GM18951 (cell line): ENCODE measurements around the gene REPIN1.

Experiments used
- POLR2A ChIP-seq: IDR thresholded peaks from 4 replicates; pipeline ENCODE4 v1.6.1; 2011; ENCODE audit warnings: mild to moderate bottlenecking; ENCODE audit not compliant: insufficient read length, insufficient read depth; ENCODE audit errors: extremely low read depth
- in situ Hi-C: fragments of 300-500 bp; cut with MboI; formaldehyde crosslinking; loops from one replicate; pipeline ENCODE4 v1.12.0; 2022; ENCODE audit warnings: low sequenced_read_pairs, mixed read lengths, inconsistent platforms; ENCODE audit not compliant: unreplicated experiment

Gene REPIN1

DNA sequence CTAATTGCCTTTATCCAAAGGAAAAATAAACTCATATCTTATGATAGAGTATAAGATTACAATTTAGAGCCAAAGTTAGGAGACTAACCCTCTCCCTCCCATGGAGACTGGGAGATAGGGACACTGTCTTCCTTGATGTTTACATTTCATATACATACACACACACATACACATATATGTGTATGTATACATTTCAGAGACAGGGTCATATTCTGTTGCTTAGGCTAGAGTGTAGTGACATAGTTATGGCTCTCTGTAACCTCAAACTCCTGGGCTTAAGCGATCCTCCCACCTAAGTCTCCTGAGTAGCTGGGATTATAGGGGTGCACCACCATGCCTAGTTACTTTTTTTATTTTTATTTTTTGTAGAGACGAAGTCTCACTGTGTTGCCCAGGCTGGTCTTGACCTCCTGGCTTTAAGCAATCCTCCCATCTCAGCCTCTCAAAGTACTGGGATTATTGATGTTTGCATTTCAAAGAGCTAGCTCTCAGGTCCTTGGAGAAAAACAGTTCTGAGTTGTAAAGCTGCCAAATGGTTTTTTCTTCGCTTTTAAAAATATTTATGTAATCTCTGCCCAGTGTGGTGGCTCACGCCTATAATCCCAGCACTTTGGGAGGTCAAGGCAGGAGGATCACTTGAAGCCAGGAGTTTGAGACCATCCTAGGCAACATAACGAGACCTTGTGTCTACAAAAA lies 8.1 kb upstream of the REPIN1 start:
- in situ Hi-C loops: loop anchor here (5.0 kb wide), 1 partner anchor 52 kb away; no protein-coding TSS in a partner anchor

GRCh38 chr7:150361402-150361801 lies 7.2 kb upstream of the REPIN1 start:
- TF ChIP-seq POLR2A: no peak
- in situ Hi-C loops: loop anchor here (5.0 kb wide), 1 partner anchor 51 kb away; no protein-coding TSS in a partner anchor

More for the DNA sequence above, 8.1 kb upstream of the REPIN1 start:
- no peak for TF ChIP-seq POLR2A

- TF ChIP-seq POLR2A: no peak
- in situ Hi-C loops: loop anchor here (5.0 kb wide), 1 partner anchor 50 kb away; no protein-coding TSS in a partner anchor
These were observed 6.6 kb upstream of the REPIN1 start for GRCh38 chr7:150361807-150362621.

DNA sequence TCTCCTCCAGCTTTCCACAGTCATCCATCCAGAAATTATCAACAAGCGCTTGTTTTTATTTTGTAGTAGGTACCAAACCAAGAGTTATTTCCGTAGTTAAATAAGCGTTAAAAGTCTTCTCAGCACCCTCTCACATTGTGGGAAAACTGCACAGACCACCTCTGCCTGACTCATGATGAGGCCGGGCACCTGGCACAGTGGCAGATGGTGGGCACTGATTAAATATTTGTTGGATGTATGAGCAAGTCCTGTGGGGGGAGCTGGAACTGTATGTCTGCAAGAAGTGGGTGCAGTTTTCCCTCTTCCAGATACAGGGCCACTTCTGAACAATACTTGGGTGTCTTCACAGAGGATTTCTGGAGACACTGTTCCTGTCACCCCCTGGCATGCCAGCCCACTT lies 5.3 kb upstream of the REPIN1 start:
- in situ Hi-C loops: loop anchor here (5.0 kb wide), 1 partner anchor 49 kb away; no protein-coding TSS in a partner anchor
- no peak for TF ChIP-seq POLR2A

DNA sequence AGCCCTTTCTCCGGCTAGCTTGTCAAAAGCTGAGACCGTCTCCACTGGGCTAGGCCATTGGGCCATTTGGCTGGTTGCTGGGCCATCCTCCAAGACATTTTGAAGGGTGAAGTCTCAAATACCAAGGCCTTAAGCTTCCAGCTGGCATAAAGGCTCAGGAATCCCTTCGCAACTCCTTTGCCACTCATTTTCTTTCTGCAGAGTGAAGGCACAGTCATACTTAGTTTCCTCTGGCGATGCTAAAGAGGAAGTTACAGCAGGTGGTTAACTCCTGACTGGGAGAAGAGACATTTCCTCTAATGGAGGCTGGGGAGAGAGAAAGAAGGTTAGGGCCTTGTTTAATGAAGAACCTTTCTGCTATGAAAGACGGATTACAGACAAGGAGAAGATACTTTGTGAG lies 4.8 kb upstream of the REPIN1 start:
- no peak for TF ChIP-seq POLR2A
- in situ Hi-C loops: loop anchor here (5.0 kb wide), 1 partner anchor 48 kb away; no protein-coding TSS in a partner anchor

DNA sequence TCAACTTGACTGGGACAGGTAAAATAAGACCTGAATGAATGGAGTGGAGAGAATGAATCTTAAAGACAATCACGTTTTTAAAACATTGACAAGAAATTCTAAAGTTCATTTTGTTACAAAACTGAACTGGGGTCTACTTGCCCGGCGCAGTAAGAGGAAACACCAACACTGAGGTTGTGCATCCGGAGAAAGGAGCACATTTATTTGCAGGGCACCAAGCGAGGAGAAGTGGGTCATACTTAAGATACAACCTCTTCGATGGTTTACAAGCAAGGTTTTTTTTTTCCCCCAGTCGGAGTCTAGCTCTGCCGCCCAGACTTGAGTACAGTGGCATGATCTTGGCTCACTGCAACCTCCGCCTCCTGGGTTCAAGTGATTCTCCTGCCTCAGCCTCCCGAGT lies 3.4 kb upstream of the REPIN1 start:
- in situ Hi-C loops: no loop called here
- TF ChIP-seq POLR2A: no peak

GRCh38 chr7:150365673-150366398 lies 2.8 kb upstream of the REPIN1 start:
- in situ Hi-C loops: no loop called here
- no peak for TF ChIP-seq POLR2A

DNA sequence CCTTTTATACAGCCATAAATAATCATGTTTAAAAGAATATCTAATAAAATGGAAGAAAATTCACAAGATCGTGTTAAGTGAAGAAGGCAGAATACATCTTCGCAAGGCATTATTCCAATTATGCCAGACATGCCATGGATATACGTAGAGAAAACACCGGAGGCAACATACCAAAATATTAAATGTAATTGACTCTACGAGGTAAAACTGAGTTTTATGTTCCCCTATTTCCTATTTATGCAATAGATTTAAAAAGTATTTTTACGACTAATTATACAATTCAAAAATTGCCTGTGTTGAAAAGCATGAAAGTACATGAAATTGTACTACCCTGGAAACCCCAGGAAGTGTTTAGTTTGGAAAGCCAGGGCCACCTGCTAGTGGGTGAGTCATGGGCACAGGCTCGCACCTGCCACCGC lies 936 bp upstream of the REPIN1 start:
- in situ Hi-C loops: no loop called here
- TF ChIP-seq POLR2A: no peak

GRCh38 chr7:150368884-150369747 lies 494 bp downstream of the REPIN1 start:
- peak; percentile 57 for TF ChIP-seq POLR2A
- in situ Hi-C loops: no loop called here

GRCh38 chr7:150369748-150370501 lies 1.3 kb downstream of the REPIN1 start:
- TF ChIP-seq POLR2A: no peak
- in situ Hi-C loops: no loop called here

GRCh38 chr7:150370612-150371071 lies 2.0 kb downstream of the REPIN1 start:
- in situ Hi-C loops: no loop called here
- no peak for TF ChIP-seq POLR2A
